GM12878 (cell line): ENCODE measurements around the gene STPG4. TPM values are rescaled to one million over a fixed set of nuclear protein-coding genes. Genes with fewer than 3 reads are reported as not detected.

Source experiments
- ATAC-seq: fragments of 200-7000 bp; cut with Tn5 transposase; 3 replicates; pipeline ENCODE4 v1.9.1; 2020; ENCODE audit warnings: mild to moderate bottlenecking, moderate library complexity
- BruUV-seq: library from RNA; stranded (reverse); fragments of 400-500 nt; replicated peaks from 2 replicates; lab custom pipeline; 2021; lab: Mats Ljungman, UMichigan
- CTCF ChIA-PET: fragments of 300-600 bp; sonication (Branson Sonifier 250); formaldehyde crosslinking; extraction: SDS; loops from one replicate; lab custom pipeline; 2021; ENCODE audit warnings: inconsistent platforms; lab: Yijun Ruan, JAX
- POLR2A ChIA-PET: fragments of 350-600 bp; formaldehyde crosslinking; extraction: SDS; loops from one replicate; lab custom pipeline; 2021; ENCODE audit warnings: inconsistent platforms; lab: Charles Lee
- RAD21 ChIA-PET: fragments of 300-600 bp; sonication (Branson Sonifier 250); formaldehyde crosslinking; loops from one replicate; lab custom pipeline; 2023; ENCODE audit warnings: antibody characterized with exemption; ENCODE audit not compliant: unreplicated experiment; lab: Charles Lee
- SMC1A ChIA-PET: fragments of 300-600 bp; sonication (Branson Sonifier 250); formaldehyde crosslinking; loops from one replicate; lab custom pipeline; 2023; ENCODE audit not compliant: unreplicated experiment, uncharacterized antibody; lab: Charles Lee
- DNase-seq: peaks from one replicate; pipeline ENCODE4 v3.0.0-alpha.2; 2011; ENCODE audit warnings: low read depth, low spot score
- FAIRE-seq: peaks from 3 replicates; lab custom pipeline; 2011; peaks lifted over from hg19 to GRCh38; lab: Jason Lieb, UNC
- H2AFZ ChIP-seq: 2 replicates; pipeline ENCODE4 v1.6.0; 2011; ENCODE audit warnings: low read depth, low read length, control low read depth; ENCODE audit not compliant: control insufficient read depth
- H3K27ac ChIP-seq: 2 replicates; pipeline ENCODE4 v1.5.1; 2011; ENCODE audit warnings: control low read depth; ENCODE audit not compliant: control insufficient read depth, insufficient read depth
- H3K27me3 ChIP-seq, 2 experiments: replicated peaks in 1 of 2; 2 replicates each; pipeline versions ENCODE4 v1.6.0 to v1.6.1; 2011; ENCODE audit warnings: low read length in 1 of 2; ENCODE audit not compliant: control insufficient read depth in 2 of 2, insufficient read depth in 2 of 2
- H3K36me3 ChIP-seq, 2 experiments: 2 replicates each; pipeline ENCODE4 v1.5.1; 2011; ENCODE audit warnings: low read length in 1 of 2; ENCODE audit not compliant: control insufficient read depth in 2 of 2, insufficient read depth in 2 of 2
- H3K4me1 ChIP-seq: 2 replicates; pipeline ENCODE4 v1.6.1; 2011; ENCODE audit warnings: mild to moderate bottlenecking, low read length, moderate library complexity, mixed read lengths; ENCODE audit not compliant: control insufficient read depth, insufficient read depth
- H3K4me2 ChIP-seq: 2 replicates; pipeline ENCODE4 v1.6.0; 2011; ENCODE audit warnings: control low read depth; ENCODE audit not compliant: control insufficient read depth, insufficient read depth
- H3K4me3 ChIP-seq: fragments of 200-600 bp; sonication (generic); 2 replicates; pipeline ENCODE4 v1.5.1; 2016
- H3K79me2 ChIP-seq: 2 replicates; pipeline ENCODE4 v1.6.0; 2011; ENCODE audit warnings: low read length; ENCODE audit not compliant: control insufficient read depth, insufficient read depth
- H3K9ac ChIP-seq: 2 replicates; pipeline ENCODE4 v1.8.0; 2011; ENCODE audit warnings: low read length, control low read depth, mixed read lengths; ENCODE audit not compliant: control insufficient read depth, insufficient read depth
- H3K9me3 ChIP-seq: replicated peaks from 3 replicates; pipeline ENCODE4 v1.5.1; 2011; ENCODE audit warnings: mild to moderate bottlenecking, low read length; ENCODE audit not compliant: control insufficient read depth, insufficient read depth
- H4K20me1 ChIP-seq: 2 replicates; pipeline ENCODE4 v1.6.0; 2011; ENCODE audit not compliant: control insufficient read depth, insufficient read depth
- ATF7 ChIP-seq: fragments of 450-650 bp; IDR thresholded peaks from 2 replicates; pipeline ENCODE4 v1.6.1; 2016; ENCODE audit warnings: low read depth, mild to moderate bottlenecking
- BHLHE40 ChIP-seq, 2 experiments: fragments of 450-650 bp in 1 of 2; IDR thresholded peaks; 2 replicates each; pipeline ENCODE4 v1.6.1; 2011 to 2017; ENCODE audit warnings: low read depth in 2 of 2, borderline replicate concordance in 1 of 2, improper control_type of control experiment in 1 of 2, low read length in 1 of 2, mild to moderate bottlenecking in 1 of 2
- CUX1 ChIP-seq: IDR thresholded peaks from 2 replicates; pipeline ENCODE4 v1.6.1; 2012; ENCODE audit warnings: improper control_type of control experiment, low read depth, low read length; ENCODE audit not compliant: insufficient replicate concordance
- E2F8 ChIP-seq: fragments of 450-650 bp; IDR thresholded peaks from 2 replicates; pipeline ENCODE4 v1.6.1; 2018; ENCODE audit warnings: mild to moderate bottlenecking, low read depth, moderate library complexity; ENCODE audit not compliant: partially characterized antibody
- ESRRA ChIP-seq: IDR thresholded peaks from 2 replicates; pipeline ENCODE4 v1.6.1; 2012; ENCODE audit warnings: mild to moderate bottlenecking, low read length, improper control_type of control experiment
- GATAD2B ChIP-seq: fragments of 450-650 bp; conservative IDR thresholded peaks from 2 replicates; pipeline ENCODE4 v1.6.1; 2017; ENCODE audit warnings: low read depth, mild to moderate bottlenecking, moderate library complexity
- HDGF ChIP-seq: fragments of 450-650 bp; IDR thresholded peaks from 2 replicates; pipeline ENCODE4 v1.6.1; 2016; ENCODE audit warnings: antibody characterized with exemption
- MAX ChIP-seq: IDR thresholded peaks from 2 replicates; pipeline ENCODE4 v1.6.1; 2012; ENCODE audit warnings: low read depth, low read length, improper control_type of control experiment
- RAD51 ChIP-seq: fragments of 450-650 bp; IDR thresholded peaks from 2 replicates; pipeline ENCODE4 v1.6.1; 2016; ENCODE audit warnings: moderate library complexity, mild to moderate bottlenecking, inconsistent platforms
- SRF ChIP-seq, 2 experiments: IDR thresholded peaks; 2 replicates each; pipeline ENCODE4 v1.6.1; 2011; ENCODE audit warnings: low read depth in 2 of 2, low read length in 2 of 2, mild to moderate bottlenecking in 1 of 2, moderate library complexity in 1 of 2
- STAT3 ChIP-seq: IDR thresholded peaks from 2 replicates; pipeline ENCODE4 v1.6.1; 2011; ENCODE audit warnings: low read depth, low read length, improper control_type of control experiment
- YY1 ChIP-seq: IDR thresholded peaks from 2 replicates; pipeline ENCODE4 v1.6.1; 2011; ENCODE audit warnings: low read depth, mild to moderate bottlenecking, low read length
- WGBS: methylation state at CpG from one replicate; pipeline ENCODE4 v1.1.6; 2016; ENCODE audit warnings: low lambda C conversion rate; ENCODE audit not compliant: insufficient replicate concordance, insufficient coverage; ENCODE audit errors: missing lambda C conversion rate; 5-methylcytosine and 5-hydroxymethylcytosine counted together
- in situ Hi-C: fragments of 300-500 bp; cut with MboI; formaldehyde crosslinking; loops from 9 replicates; pipeline ENCODE4 v1.14.3; 2018; ENCODE audit warnings: mixed read lengths
- intact Hi-C: fragments of 100-400 bp; cut with micrococcal nuclease; formaldehyde crosslinking; loops from one replicate; pipeline ENCODE4 v1.14.2; 2022; ENCODE audit not compliant: unreplicated experiment
- polyA plus RNA-seq, 11 experiments: library from polyadenylated mRNA; depleted of rRNA in 4 of 11; unstranded in 6 of 11; stranded (reverse) in 5 of 11; fragments of >200 nt; fragmentation: Nextera tagmentation in 4 of 11; fragmentation: Illumina TruSeq in 1 of 11; extraction: Ambion mirVana in 4 of 11; extraction: Trizol in 1 of 11; gene quantifications; 1 replicate in 1 of 11; 2 replicates in 10 of 11; pipeline versions ENCODE4 v1.2.1 to v1.2.3, GENCODE V29; 2011 to 2016; ENCODE audit warnings: inconsistent platforms in 2 of 11, missing spikeins in 2 of 11, low read depth in 1 of 11
- total RNA-seq, 4 experiments: library from RNA; depleted of rRNA in 3 of 4; stranded (reverse); fragments of >200 nt in 3 of 4; fragmentation: Illumina TruSeq in 1 of 4; extraction: Trizol in 1 of 4; gene quantifications; 2 replicates each; pipeline versions ENCODE4 v1.2.1 to v1.2.3, GENCODE V29; 2013 to 2021

Gene STPG4
- total and polyA plus RNA-seq, 10 of the 15 experiments (the other 5 are each of a cell fraction or from before 2014, with no cell fraction given), result 0.10 to 0.29 (median 0.19) TPM; not detected in 3

GRCh38 chr2:47068981-47069627, 86.0 kb downstream of the STPG4 start:
- SMC1A ChIA-PET, result no interaction called here
- no peak overlapping the region for H2AFZ ChIP-seq
- no TSS peak for BruUV-seq
- no peaks in the 10 kb centered on the region for H3K9me3 ChIP-seq
- H3K9ac ChIP-seq, result no peak overlapping the region
- RAD21 ChIA-PET, result no interaction called here
- intact Hi-C loops (no loop called here), in situ Hi-C loops (no loop called here)
- no peaks in the 10 kb centered on the region for H3K79me2 ChIP-seq
- peaks cover 7% of the 10 kb centered on the region for H4K20me1 ChIP-seq
- H3K27ac ChIP-seq, result no peak overlapping the region
- POLR2A ChIA-PET, result no interaction called here
- H3K27me3 ChIP-seq, result no peaks in the 10 kb centered on the region
- CTCF ChIA-PET, result interaction anchor here (1.0 to 1.2 kb wide), 2 partner anchors 13 to 254 kb away, joined by 3 to 4 read pairs; no protein-coding TSS in a partner anchor
- peaks cover 4 to 9% of the 10 kb centered on the region in 2 experiments; a peak in 3 of 4 replicates for H3K36me3 ChIP-seq
- H3K4me3 ChIP-seq, result no peak overlapping the region
- peaks cover 30% of the 10 kb centered on the region for H3K4me1 ChIP-seq
- H3K4me2 ChIP-seq, result no peak overlapping the region
- FAIRE-seq (no peak), DNase-seq (no peak), ATAC-seq (no peak)
- 99% methylated on average over 6 of the region's 6 CpGs for WGBS
- TF ChIP-seq RAD51 (no peak), BHLHE40 (IDR thresholded peaks at IDR 0.05; ENCODE audit: borderline replicate concordance in 1 of 2, low read depth in 2 of 2, low read length in 1 of 2) (no peak), E2F8 (no peak), STAT3 (no peak), CUX1 (no peak), ATF7 (no peak), ESRRA (no peak), GATAD2B (no peak), YY1 (no peak), SRF (IDR thresholded peaks at IDR 0.05; ENCODE audit: low read depth in 2 of 2, low read length in 2 of 2) (no peak), HDGF (no peak), MAX (no peak)
